ENCODE results near the gene TIMM17B. TPM values are rescaled to one million over a fixed set of nuclear protein-coding genes. Genes with fewer than 3 reads are reported as not detected.

TIMM17B gene
- total RNA-seq, 1 donor = 19.4 TPM

GRCh38 chrX:48911412-48912182 is 14.0 kb upstream of the TIMM17B start, which contains the start of gene SLC35A2:
Gene SLC35A2 (minus strand): TSS chrX:48911646. CDS start chrX:48911636, 10 bp downstream.
- peak within 1 kb of the TSS; percentile 77 for H3K4me3 ChIP-seq (ENCODE audit: low read depth, low read length)
- no peak for TF ChIP-seq CTCF (IDR thresholded peaks at IDR 0.05; ENCODE audit: insufficient read depth, low read length)
- peak; percentile 58 for DNase-seq (ENCODE audit: low read depth)

- TF ChIP-seq CTCF (IDR thresholded peaks at IDR 0.05; ENCODE audit: insufficient read depth, low read length) = no peak
- peak; percentile 41 for DNase-seq (ENCODE audit: low read depth)
- H3K4me3 ChIP-seq (ENCODE audit: low read depth, low read length) = peak overlapping the region; percentile 77
Observed at GRCh38 chrX:48910926-48911411, 13.4 kb upstream of the TIMM17B start.

- no peak for DNase-seq (ENCODE audit: low read depth)
- no peak for TF ChIP-seq CTCF (IDR thresholded peaks at IDR 0.05; ENCODE audit: insufficient read depth, low read length)
- H3K4me3 ChIP-seq (ENCODE audit: low read depth, low read length) = no peak overlapping the region
Observed at GRCh38 chrX:48909703-48910294, 12.2 kb upstream of the TIMM17B start.

GRCh38 chrX:48908600-48908999 is 11.0 kb upstream of the TIMM17B start:
- no peak for TF ChIP-seq CTCF (IDR thresholded peaks at IDR 0.05; ENCODE audit: insufficient read depth, low read length)
- H3K4me3 ChIP-seq (ENCODE audit: low read depth, low read length) = no peak overlapping the region
- DNase-seq (ENCODE audit: low read depth) = no peak

GRCh38 chrX:48905090-48905790 is 7.7 kb upstream of the TIMM17B start:
- no peak for TF ChIP-seq CTCF (IDR thresholded peaks at IDR 0.05; ENCODE audit: insufficient read depth, low read length)
- H3K4me3 ChIP-seq (ENCODE audit: low read depth, low read length) = no peak overlapping the region
- DNase-seq (ENCODE audit: low read depth) = no peak

GRCh38 chrX:48904626-48905025 is 7.1 kb upstream of the TIMM17B start:
- TF ChIP-seq CTCF (IDR thresholded peaks at IDR 0.05; ENCODE audit: insufficient read depth, low read length) = no peak
- no peak overlapping the region for H3K4me3 ChIP-seq (ENCODE audit: low read depth, low read length)
- no peak for DNase-seq (ENCODE audit: low read depth)

Data from fibroblast of the aortic adventitia (primary cell).